CD4-positive, alpha-beta T cell treated with Interleukin-6 for 4 hours (primary cell): Measurements from ENCODE around the gene CLEC4M.
"Not testable (repeated sequence)": the region's sequence is repeated elsewhere in the genome, so short reads cannot be mapped to it uniquely, and the experiment has no call there.

ENCODE experiments used
- DNase-seq: peaks from one replicate; pipeline ENCODE4 v3.0.0-alpha.2; 2020; ENCODE audit warnings: mixed read lengths

CLEC4M gene

GRCh38 chr19:7816040-7816439, 53.0 kb downstream of the CLEC4M start:
- DNase-seq: not testable (repeated sequence)

GRCh38 chr19:7817801-7818200, 54.8 kb downstream of the CLEC4M start:
- no peak for DNase-seq

DNA sequence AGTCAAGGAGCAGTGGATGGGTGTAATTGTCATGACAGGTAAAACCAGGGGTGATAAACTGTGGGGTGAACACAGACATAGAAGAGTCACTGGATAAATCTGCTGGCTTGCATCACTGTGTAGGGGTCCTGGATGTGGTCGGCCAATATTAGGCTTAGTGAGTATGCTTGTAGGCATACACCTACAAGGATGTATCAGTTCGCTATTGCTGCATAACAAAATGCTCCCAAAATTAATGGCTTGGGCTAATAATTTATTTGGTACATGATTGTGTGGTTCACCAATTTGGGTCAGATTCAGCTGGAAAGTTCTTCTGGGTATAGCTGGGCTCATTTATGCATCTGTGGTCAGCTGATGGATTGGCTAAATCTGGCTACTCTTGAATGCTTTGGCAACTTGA, 55.8 kb downstream of the CLEC4M start:
- DNase-seq: no peak
